GM20000 (cell line): ENCODE measurements around the gene AGBL5.

Experiments
- DNase-seq: peaks from one replicate; pipeline ENCODE4 v3.0.0; 2012; ENCODE audit warnings: low spot score
- CTCF ChIP-seq: IDR thresholded peaks from 2 replicates; pipeline ENCODE4 v1.5.1; 2012; ENCODE audit warnings: mild to moderate bottlenecking, control low read depth; ENCODE audit errors: extremely low read depth, missing control alignments

Gene AGBL5

DNA sequence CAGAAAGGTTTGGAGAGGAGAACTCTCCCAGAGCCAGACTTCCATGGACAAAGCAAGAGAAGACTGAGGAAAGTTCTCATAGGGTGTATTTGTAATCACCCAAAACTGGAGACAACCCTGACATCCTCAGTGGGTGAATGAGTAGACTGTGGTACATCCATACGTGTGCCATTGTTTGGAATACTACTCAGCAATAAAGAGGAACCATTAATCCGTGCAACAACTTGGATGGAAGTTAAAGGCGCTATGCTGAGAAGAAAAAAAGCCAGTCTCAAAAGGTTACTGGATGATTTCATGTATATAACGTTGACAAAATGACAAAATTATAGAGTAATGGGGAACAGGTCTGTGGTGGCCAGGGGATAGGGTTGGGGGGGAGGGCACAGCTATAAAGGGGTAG is 42.8 kb upstream of the AGBL5 start:
- no peak for TF ChIP-seq CTCF
- DNase-seq: no peak

DNA sequence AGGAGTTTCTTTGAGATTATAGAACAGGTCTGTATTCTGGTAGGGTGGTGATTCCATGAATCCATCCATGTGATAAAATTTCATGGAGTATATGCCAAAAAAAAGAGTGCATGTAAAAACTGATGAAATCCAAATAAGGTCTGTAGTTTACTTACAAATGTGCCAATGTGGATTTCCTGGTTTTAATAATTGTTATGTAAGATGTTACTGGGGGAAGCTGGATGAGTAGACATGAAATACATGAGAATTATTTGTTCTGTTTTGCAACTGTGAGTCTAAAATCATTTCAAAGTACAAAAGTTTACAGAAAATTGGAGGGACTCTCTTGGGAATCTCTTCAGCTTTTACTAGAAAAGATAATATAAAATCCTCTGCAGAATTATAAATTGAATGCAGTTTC is 42.4 kb upstream of the AGBL5 start:
- TF ChIP-seq CTCF: no peak
- DNase-seq: no peak

- DNase-seq: no peak
- no peak for TF ChIP-seq CTCF
Measured at GRCh38 chr2:27009716-27010115, 41.8 kb upstream of the AGBL5 start.

- no peak for TF ChIP-seq CTCF
- no peak for DNase-seq
Measured at GRCh38 chr2:27010139-27010538, 41.3 kb upstream of the AGBL5 start.

DNA sequence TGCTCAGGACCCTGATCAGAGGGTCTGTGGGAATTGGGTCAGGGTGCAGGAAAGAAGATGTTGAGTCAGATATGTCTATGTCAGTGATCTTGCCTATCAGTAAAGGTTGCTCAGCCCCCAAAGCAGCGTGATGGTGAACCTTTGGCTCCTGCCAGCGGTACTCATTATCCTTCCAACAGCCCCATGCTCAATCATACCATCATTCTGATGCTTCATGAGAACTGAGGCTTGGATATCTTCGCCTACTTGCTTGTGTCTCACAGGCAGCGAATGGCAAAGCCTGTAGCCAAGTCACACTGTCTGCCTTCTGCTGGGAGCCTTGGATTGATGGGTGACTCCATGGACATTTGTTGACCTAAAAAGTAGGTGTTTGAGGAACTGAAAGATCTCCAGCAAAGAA is 37.7 kb upstream of the AGBL5 start:
- TF ChIP-seq CTCF: no peak
- no peak for DNase-seq

DNA sequence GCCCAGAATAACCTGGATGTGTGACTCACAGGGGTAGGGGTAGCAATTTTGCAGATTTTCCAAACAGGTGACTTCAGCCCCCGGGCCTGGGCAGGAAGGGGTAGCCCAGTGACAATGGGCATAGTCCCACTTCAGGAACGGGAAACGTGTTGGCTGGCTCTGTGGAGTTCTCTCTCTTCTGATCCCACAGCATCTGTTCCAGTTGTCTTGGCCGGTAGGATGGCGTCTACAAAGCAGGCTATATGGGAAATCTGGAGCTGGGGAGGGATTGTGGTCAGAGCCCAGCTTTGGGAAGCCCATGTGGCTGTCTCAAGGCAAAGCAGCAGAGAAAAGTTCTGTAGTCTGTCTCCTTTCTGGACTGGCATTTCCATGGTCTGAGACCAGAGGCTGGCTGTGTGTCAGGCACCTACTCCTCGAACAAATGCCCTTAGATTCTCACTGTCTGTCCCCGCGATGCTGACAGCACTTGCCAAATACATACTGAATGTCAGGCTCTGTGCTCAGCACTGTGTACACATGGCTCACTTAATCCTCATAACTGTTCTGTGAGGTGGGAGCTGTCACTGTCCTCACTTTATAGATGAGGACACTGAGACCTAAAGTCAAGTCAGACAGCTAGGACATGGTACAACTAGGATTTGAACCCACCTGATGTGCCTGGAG is 36.6 kb upstream of the AGBL5 start:
- DNase-seq: no peak
- TF ChIP-seq CTCF: no peak

DNA sequence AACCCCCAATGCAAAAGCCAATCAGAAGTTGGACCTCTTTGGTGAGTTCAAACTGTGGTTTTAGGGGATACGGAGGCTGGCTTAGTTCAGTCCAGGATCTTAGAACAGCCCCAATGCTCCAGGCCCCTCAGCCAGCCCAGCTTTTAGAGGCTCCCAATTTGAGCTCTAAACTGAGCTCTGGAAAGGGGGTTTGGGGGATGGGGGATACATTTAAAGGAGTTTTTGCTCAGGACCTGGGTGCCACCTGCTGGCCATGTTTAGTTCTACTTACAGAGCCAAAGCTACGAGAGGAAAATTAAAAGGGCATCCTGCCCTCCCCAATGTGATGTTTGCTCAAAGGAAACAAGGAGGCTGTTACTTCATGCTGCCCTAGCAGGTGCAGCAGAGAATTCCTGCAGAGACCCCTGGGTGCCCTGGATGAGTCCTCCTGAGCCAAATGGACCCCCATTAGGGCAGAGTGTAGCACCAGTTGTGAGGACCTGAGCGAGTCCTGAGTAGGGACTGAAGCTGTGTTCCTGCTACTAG is 34.6 kb upstream of the AGBL5 start:
- no peak for TF ChIP-seq CTCF
- DNase-seq: peak; percentile 64
